Measurements from ENCODE around the gene CMPK2. TPM values are rescaled to one million over a fixed set of nuclear protein-coding genes. Genes with fewer than 3 reads are reported as not detected.

Gene CMPK2
- total RNA-seq, 1 donor, result 1.7 TPM

GRCh38 chr2:6827566-6828298 lies 38.0 kb downstream of the CMPK2 start:
- peak; percentile 83 for DNase-seq (ENCODE audit: low read depth)
- no peak overlapping the region for H3K4me3 ChIP-seq (ENCODE audit: low read depth, low read length)
- no peak for TF ChIP-seq CTCF (IDR thresholded peaks at IDR 0.05; ENCODE audit: insufficient read depth, low read depth, low read length)

GRCh38 chr2:6826081-6826913 lies 39.4 kb downstream of the CMPK2 start:
- peak; percentile 44 for TF ChIP-seq CTCF (IDR thresholded peaks at IDR 0.05; ENCODE audit: insufficient read depth, low read depth, low read length)
- peak; percentile 54 for DNase-seq (ENCODE audit: low read depth)
- no peak overlapping the region for H3K4me3 ChIP-seq (ENCODE audit: low read depth, low read length)

GRCh38 chr2:6824962-6825361 lies 40.7 kb downstream of the CMPK2 start:
- DNase-seq (ENCODE audit: low read depth), result peak; percentile 90
- no peak for TF ChIP-seq CTCF (IDR thresholded peaks at IDR 0.05; ENCODE audit: insufficient read depth, low read depth, low read length)

GRCh38 chr2:6823111-6823510 lies 42.6 kb downstream of the CMPK2 start:
- peak; percentile 56 for DNase-seq (ENCODE audit: low read depth)
- no peak overlapping the region for H3K4me3 ChIP-seq (ENCODE audit: low read depth, low read length)
- no peak for TF ChIP-seq CTCF (IDR thresholded peaks at IDR 0.05; ENCODE audit: insufficient read depth, low read depth, low read length)

More at GRCh38 chr2:6824962-6825361, 40.7 kb downstream of the CMPK2 start:
- H3K4me3 ChIP-seq (ENCODE audit: low read depth, low read length), result no peak overlapping the region

GRCh38 chr2:6822406-6822805 lies 43.3 kb downstream of the CMPK2 start:
- no peak overlapping the region for H3K4me3 ChIP-seq (ENCODE audit: low read depth, low read length)
- DNase-seq (ENCODE audit: low read depth), result peak; percentile 24
- no peak for TF ChIP-seq CTCF (IDR thresholded peaks at IDR 0.05; ENCODE audit: insufficient read depth, low read depth, low read length)

GRCh38 chr2:6820903-6821584 lies 44.7 kb downstream of the CMPK2 start:
- TF ChIP-seq CTCF (IDR thresholded peaks at IDR 0.05; ENCODE audit: insufficient read depth, low read depth, low read length), result no peak
- H3K4me3 ChIP-seq (ENCODE audit: low read depth, low read length), result no peak overlapping the region
- no peak for DNase-seq (ENCODE audit: low read depth)

Measured in fibroblast of villous mesenchyme (primary cell).